ENCODE data around the gene AKAP13.

DNA sequence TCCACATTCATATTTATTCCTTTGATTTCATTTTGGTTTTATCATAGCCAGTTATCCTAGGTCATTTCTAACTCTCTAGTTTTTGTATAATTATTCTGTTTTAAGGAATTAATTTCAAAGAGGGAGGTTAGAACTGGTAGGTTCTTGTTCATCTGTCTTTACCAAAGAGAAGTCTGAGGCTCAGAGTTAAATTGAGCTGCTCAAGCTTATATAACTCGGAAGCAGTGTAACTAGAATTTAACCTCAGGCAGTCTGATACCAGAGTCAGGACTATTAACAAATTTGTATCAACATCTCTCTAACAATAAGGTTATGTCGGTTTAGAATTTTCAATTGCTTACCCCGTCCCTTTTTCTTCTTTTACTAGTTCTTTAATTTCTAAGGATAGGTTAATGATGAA lies 84.1 kb downstream of the AKAP13 start:
- no peak for TF ChIP-seq POLR2A (IDR thresholded peaks at IDR 0.05)
- TF ChIP-seq, protein P1, sequence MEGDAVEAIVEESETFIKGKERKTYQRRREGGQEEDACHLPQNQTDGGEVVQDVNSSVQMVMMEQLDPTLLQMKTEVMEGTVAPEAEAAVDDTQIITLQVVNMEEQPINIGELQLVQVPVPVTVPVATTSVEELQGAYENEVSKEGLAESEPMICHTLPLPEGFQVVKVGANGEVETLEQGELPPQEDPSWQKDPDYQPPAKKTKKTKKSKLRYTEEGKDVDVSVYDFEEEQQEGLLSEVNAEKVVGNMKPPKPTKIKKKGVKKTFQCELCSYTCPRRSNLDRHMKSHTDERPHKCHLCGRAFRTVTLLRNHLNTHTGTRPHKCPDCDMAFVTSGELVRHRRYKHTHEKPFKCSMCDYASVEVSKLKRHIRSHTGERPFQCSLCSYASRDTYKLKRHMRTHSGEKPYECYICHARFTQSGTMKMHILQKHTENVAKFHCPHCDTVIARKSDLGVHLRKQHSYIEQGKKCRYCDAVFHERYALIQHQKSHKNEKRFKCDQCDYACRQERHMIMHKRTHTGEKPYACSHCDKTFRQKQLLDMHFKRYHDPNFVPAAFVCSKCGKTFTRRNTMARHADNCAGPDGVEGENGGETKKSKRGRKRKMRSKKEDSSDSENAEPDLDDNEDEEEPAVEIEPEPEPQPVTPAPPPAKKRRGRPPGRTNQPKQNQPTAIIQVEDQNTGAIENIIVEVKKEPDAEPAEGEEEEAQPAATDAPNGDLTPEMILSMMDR (IDR thresholded peaks at IDR 0.05) = no peak

All from uterus (tissue), 2 donors.